SKM-1 (cell line): Measurements from ENCODE around the gene SEMA3C.

Experiments
- DNase-seq: peaks from one replicate; lab custom pipeline; 2025; ENCODE audit not compliant: unreplicated experiment; lab: John Stamatoyannopoulos, UW

Gene SEMA3C

GRCh38 chr7:80783678-80784327 lies 135.0 kb downstream of the SEMA3C start:
- no peak for DNase-seq

- DNase-seq, result no peak
Observed at GRCh38 chr7:80783186-80783677, 135.6 kb downstream of the SEMA3C start.

- no peak for DNase-seq
Observed at GRCh38 chr7:80781561-80781979, 137.3 kb downstream of the SEMA3C start.

- peak; percentile 7 for DNase-seq
Observed at GRCh38 chr7:80781146-80781545, 137.7 kb downstream of the SEMA3C start.

GRCh38 chr7:80779456-80779855 lies 139.4 kb downstream of the SEMA3C start:
- no peak for DNase-seq

- DNase-seq, result no peak
Observed at GRCh38 chr7:80775897-80776296, 143.0 kb downstream of the SEMA3C start.

- DNase-seq, result no peak
Observed at GRCh38 chr7:80775482-80775881, 143.4 kb downstream of the SEMA3C start.

GRCh38 chr7:80774843-80775242 lies 144.0 kb downstream of the SEMA3C start:
- DNase-seq, result no peak

- DNase-seq, result no peak
Observed at GRCh38 chr7:80773787-80774508, 144.9 kb downstream of the SEMA3C start.

GRCh38 chr7:80772347-80772993 lies 146.4 kb downstream of the SEMA3C start:
- no peak for DNase-seq

GRCh38 chr7:80771523-80771922 lies 147.3 kb downstream of the SEMA3C start:
- DNase-seq, result no peak

GRCh38 chr7:80770675-80771081 lies 148.2 kb downstream of the SEMA3C start:
- DNase-seq, result peak; percentile 57

GRCh38 chr7:80770061-80770460 lies 148.8 kb downstream of the SEMA3C start:
- no peak for DNase-seq

- DNase-seq, result no peak
Observed at GRCh38 chr7:80768756-80769155, 150.1 kb downstream of the SEMA3C start.

GRCh38 chr7:80767654-80768053 lies 151.2 kb downstream of the SEMA3C start:
- DNase-seq, result no peak

- DNase-seq, result no peak
Observed at GRCh38 chr7:80766724-80767123, 152.1 kb downstream of the SEMA3C start.

GRCh38 chr7:80764132-80764531 lies 154.7 kb downstream of the SEMA3C start:
- DNase-seq, result no peak

- no peak for DNase-seq
Observed at GRCh38 chr7:80763704-80764103, 155.1 kb downstream of the SEMA3C start.

- DNase-seq, result no peak
Observed at GRCh38 chr7:80763289-80763688, 155.6 kb downstream of the SEMA3C start.

GRCh38 chr7:80760292-80760691 lies 158.6 kb downstream of the SEMA3C start:
- no peak for DNase-seq

- DNase-seq, result no peak
Observed at GRCh38 chr7:80752954-80753690, 165.7 kb downstream of the SEMA3C start.
